Neuronal stem cell (in vitro differentiated cells): ENCODE measurements around the gene ZNF292.

Experiments used
- DNase-seq: peaks from one replicate; pipeline ENCODE4 v3.0.0-alpha.2; 2013; ENCODE audit warnings: low spot score
- H2AFZ ChIP-seq: one replicate; pipeline ENCODE4 v1.6.1; 2013; ENCODE audit warnings: mild to moderate bottlenecking, low read length, inconsistent platforms
- H2AK5ac ChIP-seq: 2 replicates; pipeline ENCODE4 v1.6.1; 2013; ENCODE audit warnings: low read depth, mild to moderate bottlenecking, inconsistent platforms, low read length, moderate library complexity, mixed read lengths
- H2BK120ac ChIP-seq: 2 replicates; pipeline ENCODE4 v1.6.1; 2013; ENCODE audit warnings: low read depth, mild to moderate bottlenecking, inconsistent platforms, low read length, moderate library complexity, mixed read lengths
- H2BK12ac ChIP-seq: one replicate; pipeline ENCODE4 v1.6.1; 2013; ENCODE audit warnings: low read length, inconsistent platforms
- H2BK15ac ChIP-seq: 2 replicates; pipeline ENCODE4 v1.6.1; 2013; ENCODE audit warnings: mild to moderate bottlenecking, low read length, inconsistent platforms, mixed read lengths
- H2BK5ac ChIP-seq: one replicate; pipeline ENCODE4 v1.6.1; 2013; ENCODE audit warnings: inconsistent platforms, mild to moderate bottlenecking, low read length, moderate library complexity
- H3K14ac ChIP-seq: one replicate; pipeline ENCODE4 v1.6.1; 2013; ENCODE audit warnings: low read length, inconsistent platforms
- H3K18ac ChIP-seq: 2 replicates; pipeline ENCODE4 v1.6.1; 2013; ENCODE audit warnings: low read length, inconsistent platforms
- H3K23ac ChIP-seq: 2 replicates; pipeline ENCODE4 v1.6.1; 2013; ENCODE audit warnings: low read depth, mild to moderate bottlenecking, mixed read lengths, low read length, inconsistent platforms; ENCODE audit not compliant: poor library complexity
- H3K27ac ChIP-seq: replicated peaks from 3 replicates; pipeline ENCODE4 v1.5.1; 2013; ENCODE audit warnings: low read length, inconsistent platforms
- H3K27me3 ChIP-seq, 3 experiments: 2 replicates each; pipeline ENCODE4 v1.6.1; 2013; ENCODE audit warnings: low read length in 3 of 3, mild to moderate bottlenecking in 2 of 3, inconsistent platforms in 1 of 3, low read depth in 1 of 3, mixed read lengths in 1 of 3, moderate library complexity in 1 of 3; ENCODE audit not compliant: control insufficient read depth in 3 of 3, insufficient read depth in 3 of 3
- H3K36me3 ChIP-seq, 2 donors: replicated peaks in 1 of 2; 2 replicates each; pipeline ENCODE4 v1.6.1; 2013; ENCODE audit warnings: low read length in 2 of 2; ENCODE audit not compliant: control insufficient read depth in 2 of 2, insufficient read depth in 2 of 2
- H3K4ac ChIP-seq: 2 replicates; pipeline ENCODE4 v1.6.1; 2013; ENCODE audit warnings: inconsistent platforms, mild to moderate bottlenecking, low read length, moderate library complexity
- H3K4me1 ChIP-seq, 2 donors: 1 replicate in 1 of 2; 2 replicates in 1 of 2; pipeline ENCODE4 v1.6.1; 2013; ENCODE audit warnings: low read length in 2 of 2, low read depth in 1 of 2; ENCODE audit not compliant: control insufficient read depth in 2 of 2, insufficient read depth in 1 of 2
- H3K4me2 ChIP-seq: one replicate; pipeline ENCODE4 v1.6.1; 2013; ENCODE audit warnings: mild to moderate bottlenecking, low read length, inconsistent platforms; ENCODE audit not compliant: insufficient read depth, poor library complexity, severe bottlenecking
- H3K4me3 ChIP-seq, 2 donors: 2 replicates each; pipeline ENCODE4 v1.5.1; 2013; ENCODE audit warnings: low read length in 2 of 2, mild to moderate bottlenecking in 2 of 2, inconsistent platforms in 1 of 2, moderate library complexity in 1 of 2
- H3K79me1 ChIP-seq: one replicate; pipeline ENCODE4 v1.6.1; 2013; ENCODE audit warnings: low read depth, mild to moderate bottlenecking, inconsistent platforms, low read length, moderate library complexity
- H3K9ac ChIP-seq: one replicate; pipeline ENCODE4 v1.6.1; 2013; ENCODE audit warnings: mild to moderate bottlenecking, low read depth, low read length, inconsistent platforms; ENCODE audit not compliant: poor library complexity
- H3K9me3 ChIP-seq, 2 donors: replicated peaks in 1 of 2; 2 replicates each; pipeline versions ENCODE3 to v1.6.1; 2013; ENCODE audit warnings: low read length in 2 of 2, mild to moderate bottlenecking in 2 of 2, inconsistent platforms in 1 of 2, low read depth in 1 of 2, mixed read lengths in 1 of 2, moderate library complexity in 1 of 2; ENCODE audit not compliant: control insufficient read depth in 2 of 2, insufficient read depth in 1 of 2
- H4K8ac ChIP-seq: one replicate; pipeline ENCODE4 v1.6.1; 2013; ENCODE audit warnings: low read depth, mild to moderate bottlenecking, inconsistent platforms, low read length, moderate library complexity
- H4K91ac ChIP-seq: one replicate; pipeline ENCODE4 v1.6.1; 2013; ENCODE audit warnings: low read length, low read depth, mild to moderate bottlenecking, inconsistent platforms; ENCODE audit not compliant: poor library complexity
- WGBS, 2 donors: extraction: QIAGEN DNeasy Blood & Tissue Kit; methylation state at CpG; one replicate each; pipeline ENCODE4 v1.1.7; 2013; ENCODE audit warnings: missing lambda C conversion rate in 2 of 2, mixed read lengths in 1 of 2; ENCODE audit not compliant: insufficient read length in 2 of 2, insufficient replicate concordance in 1 of 2; ENCODE audit errors: extremely low coverage in 2 of 2; 5-methylcytosine and 5-hydroxymethylcytosine counted together

The ZNF292 gene

DNA sequence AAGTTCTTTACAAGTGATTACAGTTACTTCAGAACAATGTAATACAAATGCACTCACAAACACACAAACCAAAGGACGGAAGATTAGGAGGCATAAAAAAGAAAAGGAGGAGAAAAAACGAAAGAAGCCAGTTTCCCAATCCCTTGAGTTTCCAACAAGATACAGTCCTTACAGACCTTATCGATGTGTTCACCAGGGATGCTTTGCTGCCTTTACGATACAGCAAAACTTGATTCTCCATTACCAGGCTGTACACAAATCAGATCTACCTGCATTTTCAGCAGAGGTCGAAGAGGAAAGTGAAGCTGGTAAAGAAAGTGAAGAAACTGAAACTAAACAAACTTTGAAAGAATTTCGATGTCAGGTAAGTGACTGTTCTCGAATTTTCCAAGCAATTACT is 104.4 kb downstream of the ZNF292 start:
- no peak overlapping the region for H2BK15ac ChIP-seq
- no peaks in the 10 kb centered on the region for H3K4me1 ChIP-seq
- no peak overlapping the region for H3K23ac ChIP-seq
- H4K91ac ChIP-seq: no peak overlapping the region
- no peaks in the 10 kb centered on the region for H3K27me3 ChIP-seq
- H3K4me2 ChIP-seq: no peak overlapping the region
- no peak overlapping the region for H4K8ac ChIP-seq
- no peak overlapping the region for H2BK5ac ChIP-seq
- H3K4me3 ChIP-seq: no peak overlapping the region
- peaks cover 32 to 33% of the 10 kb centered on the region in 2 donors for H3K9me3 ChIP-seq
- no peak overlapping the region for H2AFZ ChIP-seq
- H3K9ac ChIP-seq: no peak overlapping the region
- no peak overlapping the region for H2AK5ac ChIP-seq
- no peak overlapping the region for H3K27ac ChIP-seq
- no peak for DNase-seq
- H2BK120ac ChIP-seq: no peak overlapping the region
- H3K79me1 ChIP-seq: no peaks in the 10 kb centered on the region
- no CpG with 5 or more reads among the region's 7 CpGs for WGBS, 2 donors
- no peak overlapping the region for H3K18ac ChIP-seq
- peaks cover 31 to 99% of the 10 kb centered on the region in 2 donors for H3K36me3 ChIP-seq
- H3K4ac ChIP-seq: no peak overlapping the region
- no peak overlapping the region for H3K14ac ChIP-seq
- H2BK12ac ChIP-seq: no peak overlapping the region

DNA sequence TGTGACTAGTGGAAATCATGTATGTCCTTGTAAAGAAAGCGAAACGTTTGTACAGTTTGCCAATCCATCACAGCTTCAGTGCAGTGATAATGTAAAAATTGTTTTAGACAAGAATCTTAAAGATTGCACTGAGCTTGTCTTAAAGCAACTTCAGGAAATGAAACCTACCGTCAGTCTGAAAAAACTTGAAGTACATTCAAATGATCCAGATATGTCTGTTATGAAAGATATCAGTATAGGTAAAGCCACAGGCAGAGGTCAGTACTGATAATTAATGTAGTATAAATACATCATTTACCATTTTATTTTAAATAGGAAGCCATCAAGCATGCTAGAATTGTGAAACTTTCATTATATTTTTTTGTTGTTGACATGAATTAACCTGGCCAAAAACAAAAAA is 106.2 kb downstream of the ZNF292 start:
- no peak overlapping the region for H2AFZ ChIP-seq
- H3K23ac ChIP-seq: no peak overlapping the region
- H4K91ac ChIP-seq: no peak overlapping the region
- no peaks in the 10 kb centered on the region for H3K79me1 ChIP-seq
- H3K4me3 ChIP-seq: no peak overlapping the region
- no CpG with 5 or more reads among the region's 3 CpGs for WGBS, 2 donors
- no peak overlapping the region for H2AK5ac ChIP-seq
- peaks cover 17 to 86% of the 10 kb centered on the region in 2 donors for H3K36me3 ChIP-seq
- H2BK120ac ChIP-seq: no peak overlapping the region
- no peak overlapping the region for H3K27ac ChIP-seq
- no peak overlapping the region for H3K9ac ChIP-seq
- no peak overlapping the region for H3K18ac ChIP-seq
- H2BK12ac ChIP-seq: no peak overlapping the region
- no peaks in the 10 kb centered on the region for H3K4me1 ChIP-seq
- no peaks in the 10 kb centered on the region for H3K27me3 ChIP-seq
- H2BK5ac ChIP-seq: no peak overlapping the region
- H3K4ac ChIP-seq: no peak overlapping the region
- no peak overlapping the region for H4K8ac ChIP-seq
- H3K4me2 ChIP-seq: no peak overlapping the region
- peaks cover 24 to 26% of the 10 kb centered on the region in 2 donors for H3K9me3 ChIP-seq
- no peak overlapping the region for H2BK15ac ChIP-seq
- no peak overlapping the region for H3K14ac ChIP-seq
- DNase-seq: no peak

DNA sequence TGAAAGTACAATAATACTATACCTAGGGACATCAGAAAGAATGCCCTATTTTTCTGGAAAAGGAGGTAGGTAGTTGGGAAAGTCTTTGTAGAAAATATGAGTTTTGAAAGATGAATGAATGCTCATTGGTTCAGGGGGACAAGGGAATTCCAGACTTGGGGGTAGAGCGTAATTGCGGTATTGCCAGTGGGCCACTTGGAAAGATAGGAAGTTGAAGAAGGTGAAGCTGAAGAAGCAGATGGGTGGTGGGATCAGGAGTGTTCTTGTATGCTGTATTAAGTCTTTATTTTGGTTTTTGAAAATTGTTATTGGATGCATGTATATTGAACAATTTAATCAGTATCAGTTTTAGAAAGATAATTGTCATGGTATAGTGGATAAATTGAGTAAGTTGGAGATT is 109.1 kb downstream of the ZNF292 start:
- no peak overlapping the region for H3K23ac ChIP-seq
- DNase-seq: no peak
- no peaks in the 10 kb centered on the region for H3K27me3 ChIP-seq
- no peak overlapping the region for H2BK15ac ChIP-seq
- no peak overlapping the region for H3K4me3 ChIP-seq
- no peak overlapping the region for H2AFZ ChIP-seq
- no peak overlapping the region for H2AK5ac ChIP-seq
- H3K4me1 ChIP-seq: no peaks in the 10 kb centered on the region
- H2BK120ac ChIP-seq: no peak overlapping the region
- H3K4ac ChIP-seq: no peak overlapping the region
- H4K91ac ChIP-seq: no peak overlapping the region
- H3K18ac ChIP-seq: no peak overlapping the region
- no CpG with 5 or more reads among the region's 2 CpGs for WGBS, 2 donors
- no peak overlapping the region for H2BK5ac ChIP-seq
- H3K36me3 ChIP-seq: peaks cover 2 to 57% of the 10 kb centered on the region in 2 donors
- no peak overlapping the region for H3K14ac ChIP-seq
- no peak overlapping the region for H3K27ac ChIP-seq
- no peak overlapping the region for H2BK12ac ChIP-seq
- H3K9me3 ChIP-seq: peaks cover 6 to 7% of the 10 kb centered on the region in 2 donors
- no peak overlapping the region for H3K4me2 ChIP-seq
- no peak overlapping the region for H3K9ac ChIP-seq
- no peaks in the 10 kb centered on the region for H3K79me1 ChIP-seq
- no peak overlapping the region for H4K8ac ChIP-seq

DNA sequence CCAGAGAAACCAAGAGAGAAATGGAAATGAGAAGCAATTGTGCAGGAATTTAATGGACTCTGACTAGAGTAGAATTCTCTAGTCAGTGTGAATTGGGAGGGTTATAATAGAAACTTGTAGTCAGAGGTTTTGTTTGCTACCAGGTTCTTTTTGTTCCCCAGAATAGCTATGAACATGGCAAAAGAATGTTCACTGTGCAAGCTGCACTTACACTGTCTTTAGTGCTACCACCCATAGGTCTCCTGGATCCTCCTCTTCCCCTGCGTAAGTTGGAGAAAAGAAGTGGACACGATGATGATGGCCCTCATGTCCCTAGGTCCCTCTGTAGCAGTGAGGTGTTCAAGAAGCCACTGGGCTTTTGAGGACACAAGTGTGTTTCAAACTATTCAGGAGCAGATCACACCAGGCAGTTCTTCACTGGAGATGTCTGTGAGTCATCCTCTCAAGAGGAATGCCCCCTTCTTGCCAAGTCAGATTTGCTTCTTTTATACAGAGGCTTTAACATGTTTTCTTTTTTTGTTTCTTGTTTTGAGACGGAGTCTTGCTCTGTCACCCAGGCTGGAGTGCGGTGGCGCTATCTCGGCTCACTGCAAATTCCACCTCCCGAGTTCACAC is 119.4 kb downstream of the ZNF292 start:
- Histone ChIP-seq H2BK15ac (no peak overlapping the region), H3K79me1 (no peaks in the 10 kb centered on the region), H3K9ac (no peak overlapping the region), H3K27ac (no peak overlapping the region), H3K27me3 (no peaks in the 10 kb centered on the region), H3K4me1 (peaks cover 0 to 2% of the 10 kb centered on the region in 2 donors), H3K18ac (no peak overlapping the region), H3K9me3 (no peaks in the 10 kb centered on the region), H4K8ac (no peak overlapping the region), H3K4ac (no peak overlapping the region), H3K36me3 (no peaks in the 10 kb centered on the region), H3K4me2 (no peak overlapping the region), H2BK12ac (no peak overlapping the region), H2AK5ac (no peak overlapping the region), H4K91ac (no peak overlapping the region), H2BK5ac (no peak overlapping the region), H3K14ac (no peak overlapping the region), H3K4me3 (no peak overlapping the region), H2BK120ac (no peak overlapping the region), H3K23ac (no peak overlapping the region), H2AFZ (no peak overlapping the region)
- whole genome bisulfite sequencing, 2 donors: no CpG with 5 or more reads among the region's 7 CpGs
- DNase-seq: no peak
